CD4-positive, alpha-beta T cell (primary cell): ENCODE measurements around the gene DES. TPM values are rescaled to one million over a fixed set of nuclear protein-coding genes. Genes with fewer than 3 reads are reported as not detected.

ENCODE experiments used
- ATAC-seq: fragments of 200-7000 bp; cut with Tn5 transposase; one replicate; pipeline ENCODE4 v1.10.0; 2022; ENCODE audit warnings: mild to moderate bottlenecking; ENCODE audit not compliant: poor library complexity
- CTCF ChIA-PET: fragments of 350-600 bp; sonication (Branson Sonifier 250); formaldehyde crosslinking; loops from one replicate; lab custom pipeline; 2021; ENCODE audit warnings: antibody characterized with exemption, inconsistent platforms; lab: Charles Lee
- POLR2A ChIA-PET: fragments of 350-600 bp; sonication (Branson Sonifier 250); formaldehyde crosslinking; loops from one replicate; lab custom pipeline; 2021; ENCODE audit warnings: antibody characterized with exemption, inconsistent platforms; lab: Charles Lee
- DNase-seq, 14 experiments: peaks; one replicate each; pipeline ENCODE4 v3.0.0-alpha.2; 2013 to 2020; ENCODE audit warnings: mixed read lengths in 2 of 14
- H3K27ac ChIP-seq, 2 donors: one replicate each; pipeline versions ENCODE4 v1.5.1 to v1.7.0; 2013; ENCODE audit warnings: low read length in 2 of 2, low read depth in 1 of 2, mild to moderate bottlenecking in 1 of 2
- H3K27me3 ChIP-seq, 2 experiments: 1 replicate in 1 of 2; 2 replicates in 1 of 2; pipeline versions ENCODE4 v1.6.1 to v1.7.0; 2013; ENCODE audit warnings: low read length in 2 of 2, control low read depth in 1 of 2, mild to moderate bottlenecking in 1 of 2, moderate library complexity in 1 of 2; ENCODE audit not compliant: insufficient read depth in 2 of 2, control insufficient read depth in 1 of 2
- H3K36me3 ChIP-seq: one replicate; pipeline ENCODE4 v1.6.1; 2013; ENCODE audit warnings: low read length, control low read depth; ENCODE audit not compliant: insufficient read depth
- H3K4me1 ChIP-seq: one replicate; pipeline ENCODE4 v1.6.1; 2013; ENCODE audit warnings: low read length, control low read depth; ENCODE audit not compliant: insufficient read depth
- H3K4me3 ChIP-seq: one replicate; pipeline ENCODE4 v1.5.1; 2013; ENCODE audit warnings: mild to moderate bottlenecking, low read length, moderate library complexity
- H3K9me3 ChIP-seq, 2 experiments: 1 replicate in 1 of 2; 2 replicates in 1 of 2; pipeline versions ENCODE4 v1.6.1 to v1.7.0; 2013; ENCODE audit warnings: low read length in 2 of 2, mild to moderate bottlenecking in 2 of 2, control low read depth in 1 of 2, moderate library complexity in 1 of 2; ENCODE audit not compliant: control insufficient read depth in 1 of 2, insufficient read depth in 1 of 2
- H3K27ac Mint-ChIP-seq: one replicate; pipeline ENCODE4 v1.8.0; 2020; ENCODE audit warnings: mixed read lengths
- H3K27me3 Mint-ChIP-seq: one replicate; pipeline ENCODE4 v1.8.0; 2021; ENCODE audit warnings: mixed read lengths
- H3K36me3 Mint-ChIP-seq: one replicate; pipeline ENCODE4 v1.8.0; 2021; ENCODE audit warnings: low read depth, mixed read lengths
- H3K4me1 Mint-ChIP-seq: one replicate; pipeline ENCODE4 v1.8.0; 2021; ENCODE audit warnings: low read depth, mixed read lengths
- H3K4me3 Mint-ChIP-seq: one replicate; pipeline ENCODE4 v1.8.0; 2020; ENCODE audit warnings: mild to moderate bottlenecking, mixed read lengths
- H3K9me3 Mint-ChIP-seq: one replicate; pipeline ENCODE4 v1.8.0; 2020; ENCODE audit warnings: mixed read lengths
- intact Hi-C, 2 experiments: fragments of 100-400 bp; cut with DNase I in 1 of 2; cut with micrococcal nuclease in 1 of 2; formaldehyde crosslinking; loops; one replicate each; pipeline versions ENCODE4 v1.15.1 to v1.9.0; 2023 to 2025; cut with DNase I, micrococcal nuclease
- polyA plus RNA-seq, 2 donors: library from polyadenylated mRNA; unstranded; fragments of 120-200 nt; gene quantifications; one replicate each; pipeline ENCODE4 v1.2.1, GENCODE V29; 2013
- total RNA-seq, 174 experiments: library from RNA in 2 of 174; stranded (reverse) in 2 of 174; gene quantifications; one replicate each; pipeline ENCODE4 v1.2.3 and lab custom pipeline; 2021 to 2026
- TF ChIP-seq, protein P1 (sequence below): fragments of 200-600 bp; IDR thresholded peaks from one replicate; pipeline ENCODE4 v1.8.0; 2022; ENCODE audit warnings: antibody characterized with exemption, mild to moderate bottlenecking

The DES gene
- not detected for total RNA-seq
- 0.11 TPM for polyA plus RNA-seq (2013, experiment 1 of 2)
- polyA plus RNA-seq (2013, experiment 2 of 2) = 88.4 TPM
- 0 to 0.43 (median 0) reads per million in 172 experiments for total RNA-seq (lab: John Stamatoyannopoulos, UW)

DNA sequence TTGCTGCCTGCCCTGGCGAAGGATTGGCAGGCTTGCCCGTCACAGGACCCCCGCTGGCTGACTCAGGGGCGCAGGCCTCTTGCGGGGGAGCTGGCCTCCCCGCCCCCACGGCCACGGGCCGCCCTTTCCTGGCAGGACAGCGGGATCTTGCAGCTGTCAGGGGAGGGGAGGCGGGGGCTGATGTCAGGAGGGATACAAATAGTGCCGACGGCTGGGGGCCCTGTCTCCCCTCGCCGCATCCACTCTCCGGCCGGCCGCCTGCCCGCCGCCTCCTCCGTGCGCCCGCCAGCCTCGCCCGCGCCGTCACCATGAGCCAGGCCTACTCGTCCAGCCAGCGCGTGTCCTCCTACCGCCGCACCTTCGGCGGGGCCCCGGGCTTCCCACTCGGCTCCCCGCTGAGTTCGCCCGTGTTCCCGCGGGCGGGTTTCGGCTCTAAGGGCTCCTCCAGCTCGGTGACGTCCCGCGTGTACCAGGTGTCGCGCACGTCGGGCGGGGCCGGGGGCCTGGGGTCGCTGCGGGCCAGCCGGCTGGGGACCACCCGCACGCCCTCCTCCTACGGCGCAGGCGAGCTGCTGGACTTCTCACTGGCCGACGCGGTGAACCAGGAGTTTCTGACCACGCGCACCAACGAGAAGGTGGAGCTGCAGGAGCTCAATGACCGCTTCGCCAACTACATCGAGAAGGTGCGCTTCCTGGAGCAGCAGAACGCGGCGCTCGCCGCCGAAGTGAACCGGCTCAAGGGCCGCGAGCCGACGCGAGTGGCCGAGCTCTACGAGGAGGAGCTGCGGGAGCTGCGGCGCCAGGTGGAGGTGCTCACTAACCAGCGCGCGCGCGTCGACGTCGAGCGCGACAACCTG lies at the start of gene DES:
Gene DES (plus strand): TSS at position 223 of the 857 bp plus-strand sequence. CDS start 86 bp downstream, at position 309.
- Histone ChIP-seq H3K36me3 (no peaks in the 10 kb centered on the region), H3K27me3 (peaks cover 22 to 66% of the 10 kb centered on the region in 2 experiments), H3K4me1 (peaks cover 7% of the 10 kb centered on the region), H3K27ac (no peak within 1 kb of the TSS), H3K4me3 (no peak within 1 kb of the TSS), H3K9me3 (peaks cover 0 to 5% of the 10 kb centered on the region in 2 experiments)
- H3K36me3 Mint-ChIP-seq = no peaks in the 10 kb centered on the region
- DNase-seq = no peak
- H3K27ac Mint-ChIP-seq = no peak within 1 kb of the TSS
- POLR2A ChIA-PET = no interaction called here
- no peak within 1 kb of the TSS for H3K4me3 Mint-ChIP-seq
- intact Hi-C loops = no loop called here
- no peak for ATAC-seq
- TF ChIP-seq, protein P1, sequence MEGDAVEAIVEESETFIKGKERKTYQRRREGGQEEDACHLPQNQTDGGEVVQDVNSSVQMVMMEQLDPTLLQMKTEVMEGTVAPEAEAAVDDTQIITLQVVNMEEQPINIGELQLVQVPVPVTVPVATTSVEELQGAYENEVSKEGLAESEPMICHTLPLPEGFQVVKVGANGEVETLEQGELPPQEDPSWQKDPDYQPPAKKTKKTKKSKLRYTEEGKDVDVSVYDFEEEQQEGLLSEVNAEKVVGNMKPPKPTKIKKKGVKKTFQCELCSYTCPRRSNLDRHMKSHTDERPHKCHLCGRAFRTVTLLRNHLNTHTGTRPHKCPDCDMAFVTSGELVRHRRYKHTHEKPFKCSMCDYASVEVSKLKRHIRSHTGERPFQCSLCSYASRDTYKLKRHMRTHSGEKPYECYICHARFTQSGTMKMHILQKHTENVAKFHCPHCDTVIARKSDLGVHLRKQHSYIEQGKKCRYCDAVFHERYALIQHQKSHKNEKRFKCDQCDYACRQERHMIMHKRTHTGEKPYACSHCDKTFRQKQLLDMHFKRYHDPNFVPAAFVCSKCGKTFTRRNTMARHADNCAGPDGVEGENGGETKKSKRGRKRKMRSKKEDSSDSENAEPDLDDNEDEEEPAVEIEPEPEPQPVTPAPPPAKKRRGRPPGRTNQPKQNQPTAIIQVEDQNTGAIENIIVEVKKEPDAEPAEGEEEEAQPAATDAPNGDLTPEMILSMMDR = no peak
- H3K27me3 Mint-ChIP-seq = peaks cover 66% of the 10 kb centered on the region
- H3K9me3 Mint-ChIP-seq = no peaks in the 10 kb centered on the region
- H3K4me1 Mint-ChIP-seq = no peaks in the 10 kb centered on the region
- CTCF ChIA-PET = no interaction called here

DNA sequence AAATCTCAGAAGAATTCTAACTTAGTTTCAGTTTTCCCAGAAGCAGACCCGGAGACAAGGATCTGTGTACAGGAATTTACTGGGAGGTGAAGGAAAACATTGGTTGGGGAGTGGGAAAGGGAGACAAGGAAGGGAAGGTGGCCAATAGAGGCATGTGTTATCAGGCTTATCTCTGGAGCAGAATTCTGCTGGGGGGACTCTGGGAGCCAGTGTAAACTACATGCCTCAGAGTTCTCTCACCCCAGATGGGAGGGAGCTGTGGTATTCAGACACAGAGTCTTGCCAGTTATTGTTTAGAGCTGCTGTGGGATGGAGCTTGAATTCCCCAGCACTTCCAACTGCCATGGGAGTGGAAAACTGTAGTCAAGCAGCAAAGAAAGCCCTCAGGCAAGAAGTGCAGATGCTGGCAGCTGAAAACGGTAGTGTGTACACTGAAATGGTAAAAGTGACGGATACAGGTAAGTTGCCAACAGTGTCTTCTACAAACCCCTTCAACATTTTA lies 49.4 kb upstream of the DES start:
- Histone ChIP-seq H3K27ac (no peak overlapping the region), H3K9me3 (no peaks in the 10 kb centered on the region), H3K36me3 (peaks cover 3% of the 10 kb centered on the region), H3K27me3 (no peaks in the 10 kb centered on the region), H3K4me1 (no peaks in the 10 kb centered on the region), H3K4me3 (no peak overlapping the region)
- H3K9me3 Mint-ChIP-seq = no peaks in the 10 kb centered on the region
- TF ChIP-seq, protein P1 = no peak
- peaks cover 15% of the 10 kb centered on the region for H3K36me3 Mint-ChIP-seq
- H3K4me1 Mint-ChIP-seq = no peaks in the 10 kb centered on the region
- POLR2A ChIA-PET = no interaction called here
- H3K4me3 Mint-ChIP-seq = no peak overlapping the region
- intact Hi-C loops = no loop called here
- no peak for ATAC-seq
- CTCF ChIA-PET = no interaction called here
- no peak for DNase-seq
- H3K27ac Mint-ChIP-seq = no peak overlapping the region
- H3K27me3 Mint-ChIP-seq = no peaks in the 10 kb centered on the region

DNA sequence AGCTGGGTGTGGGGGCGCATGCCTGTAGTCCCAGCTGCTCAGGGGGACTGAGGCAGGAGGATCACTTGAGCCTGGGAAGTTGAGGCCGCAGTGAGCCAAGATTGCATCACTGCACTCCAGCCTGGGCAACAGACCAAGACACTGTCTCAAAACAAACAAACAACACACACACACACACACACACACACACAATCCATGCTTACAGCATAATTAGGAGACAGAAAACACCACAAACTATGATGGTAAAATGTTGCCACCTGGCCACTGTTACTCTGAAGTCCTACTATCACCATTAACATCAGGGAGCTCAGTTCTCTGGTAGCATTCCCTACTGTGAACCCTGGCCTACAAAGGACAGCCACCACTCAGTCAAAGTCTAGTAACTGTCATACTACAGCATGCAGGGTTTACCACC lies 48.7 kb upstream of the DES start:
- H3K9me3 ChIP-seq = no peaks in the 10 kb centered on the region
- TF ChIP-seq, protein P1 = no peak
- Mint-ChIP-seq H3K36me3 (peaks cover 22% of the 10 kb centered on the region), H3K27me3 (no peaks in the 10 kb centered on the region), H3K27ac (no peak overlapping the region), H3K9me3 (no peaks in the 10 kb centered on the region), H3K4me1 (no peaks in the 10 kb centered on the region), H3K4me3 (no peak overlapping the region)
- DNase-seq (no peak), ATAC-seq (no peak)
- intact Hi-C loops = no loop called here
- H3K27ac ChIP-seq = no peak overlapping the region
- H3K36me3 ChIP-seq = peaks cover 10% of the 10 kb centered on the region
- no peaks in the 10 kb centered on the region for H3K4me1 ChIP-seq
- no peaks in the 10 kb centered on the region for H3K27me3 ChIP-seq
- POLR2A ChIA-PET = no interaction called here
- H3K4me3 ChIP-seq = no peak overlapping the region
- CTCF ChIA-PET = no interaction called here
